TTC549 (cell line): ENCODE measurements around the gene GMEB2.
"Not testable (repeated sequence)": the region's sequence is repeated elsewhere in the genome, so short reads cannot be mapped to it uniquely, and the experiment has no call there.

Experiments
- FAIRE-seq: peaks from 2 replicates; lab custom pipeline; 2012; peaks lifted over from hg19 to GRCh38; lab: Jason Lieb, UNC

Gene GMEB2

GRCh38 chr20:63570281-63571086 lies 56.4 kb downstream of the GMEB2 start:
- no peak for FAIRE-seq

- FAIRE-seq, result no peak
Measured at GRCh38 chr20:63568986-63569949, 57.6 kb downstream of the GMEB2 start.

- FAIRE-seq, result no peak
Measured at GRCh38 chr20:63568170-63568981, 58.5 kb downstream of the GMEB2 start.

GRCh38 chr20:63567386-63568169 lies 59.3 kb downstream of the GMEB2 start:
- no peak for FAIRE-seq

- FAIRE-seq, result no peak
Measured at GRCh38 chr20:63567136-63567385, 59.8 kb downstream of the GMEB2 start.

GRCh38 chr20:63566395-63567135 lies 60.3 kb downstream of the GMEB2 start:
- FAIRE-seq, result no peak

- FAIRE-seq, result no peak
Measured at GRCh38 chr20:63565699-63566335, 61.1 kb downstream of the GMEB2 start.

- FAIRE-seq, result no peak
Measured at GRCh38 chr20:63565021-63565698, 61.7 kb downstream of the GMEB2 start.

- FAIRE-seq, result no peak
Measured at GRCh38 chr20:63564036-63564810, 62.7 kb downstream of the GMEB2 start.

- no peak for FAIRE-seq
Measured at GRCh38 chr20:63563225-63563935, 63.5 kb downstream of the GMEB2 start.

- no peak for FAIRE-seq
Measured at GRCh38 chr20:63562461-63563224, 64.3 kb downstream of the GMEB2 start.

- no peak for FAIRE-seq
Measured at GRCh38 chr20:63561624-63562396, 65.1 kb downstream of the GMEB2 start.

GRCh38 chr20:63560856-63561609 lies 65.9 kb downstream of the GMEB2 start:
- no peak for FAIRE-seq

- no peak for FAIRE-seq
Measured at GRCh38 chr20:63560333-63560805, 66.5 kb downstream of the GMEB2 start.

GRCh38 chr20:63559485-63560332 lies 67.2 kb downstream of the GMEB2 start:
- not testable (repeated sequence) for FAIRE-seq
